GM19438 (cell line): ENCODE data around the gene NANOS3.

Source experiments
- ATAC-seq: cut with Tn5 transposase; IDR thresholded peaks from one replicate; pipeline ENCODE4 v1.9.1; 2021; ENCODE audit warnings: low read depth; ENCODE audit not compliant: unreplicated experiment

NANOS3 gene

GRCh38 chr19:13882836-13883235 is 5.9 kb downstream of the NANOS3 start:
- ATAC-seq, result no peak

DNA sequence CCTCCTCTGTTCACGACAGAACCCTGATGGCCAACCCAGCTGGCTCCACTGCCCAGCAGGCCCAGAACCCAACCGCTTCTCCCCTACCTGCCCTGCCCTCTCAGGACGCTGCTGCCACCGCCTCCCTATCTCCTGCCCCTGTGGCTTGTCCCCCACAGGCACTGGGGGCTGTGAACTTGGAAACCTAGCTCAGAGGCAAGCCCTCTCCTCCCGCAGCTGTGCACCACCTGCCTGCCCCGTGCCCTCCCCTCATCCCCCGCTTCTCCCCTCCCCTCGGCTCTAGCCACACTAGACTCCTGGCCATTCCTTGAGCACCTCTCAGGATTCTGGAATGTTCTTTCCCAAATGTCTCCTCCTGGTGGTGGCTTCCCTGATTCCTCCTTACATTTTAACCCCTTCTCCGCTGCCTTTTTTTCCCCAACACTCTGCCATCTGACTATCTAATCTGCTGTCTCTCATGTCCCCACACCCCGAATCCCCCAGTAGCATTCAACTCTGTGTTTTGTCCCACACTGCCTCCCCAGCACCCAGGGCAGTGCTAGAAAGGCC is 6.7 kb downstream of the NANOS3 start:
- no peak for ATAC-seq

DNA sequence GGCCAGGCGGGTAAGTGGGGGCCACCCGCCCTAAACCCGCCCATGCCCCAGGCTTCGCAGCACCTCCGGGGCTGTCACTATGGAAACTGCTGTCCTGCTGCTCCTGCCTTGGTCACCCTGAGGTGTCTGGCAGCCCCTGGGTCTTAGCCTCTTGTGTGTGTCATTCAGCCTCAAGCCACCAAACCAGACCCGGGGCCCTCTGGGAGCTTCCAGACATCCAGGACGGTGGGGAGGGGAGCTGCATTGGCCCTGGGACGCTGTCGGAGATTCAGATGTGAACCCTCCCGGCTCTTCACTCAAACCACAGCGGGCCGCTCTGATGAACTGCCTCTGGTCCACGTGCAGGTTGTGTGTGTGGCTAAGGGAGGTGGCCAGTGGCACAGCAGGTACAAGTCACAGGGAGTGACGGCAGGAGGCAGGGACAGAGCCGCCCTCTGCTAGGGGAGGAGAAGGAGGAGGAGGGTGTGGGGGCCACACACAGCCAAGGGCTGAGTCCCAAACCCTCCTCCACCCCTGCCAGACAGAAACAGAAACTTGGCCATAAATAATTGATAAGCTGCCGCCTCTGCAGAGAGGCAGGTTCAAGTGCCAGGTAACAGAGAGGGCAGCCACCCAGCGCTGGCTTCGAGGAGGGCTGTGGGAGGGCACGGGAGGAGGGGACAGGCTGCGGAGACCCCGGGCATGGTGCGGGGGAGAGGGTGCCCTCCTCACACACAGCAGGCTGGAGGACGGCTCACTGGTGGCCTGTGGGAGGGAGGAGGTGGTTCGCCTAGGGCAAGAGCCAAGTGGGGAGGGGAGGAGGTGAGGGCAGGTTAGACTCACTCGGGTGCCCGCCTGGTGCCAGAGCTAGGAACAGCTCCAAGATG is 8.0 kb downstream of the NANOS3 start:
- no peak for ATAC-seq

GRCh38 chr19:13885826-13886365 is 9.0 kb downstream of the NANOS3 start:
- ATAC-seq, result no peak

DNA sequence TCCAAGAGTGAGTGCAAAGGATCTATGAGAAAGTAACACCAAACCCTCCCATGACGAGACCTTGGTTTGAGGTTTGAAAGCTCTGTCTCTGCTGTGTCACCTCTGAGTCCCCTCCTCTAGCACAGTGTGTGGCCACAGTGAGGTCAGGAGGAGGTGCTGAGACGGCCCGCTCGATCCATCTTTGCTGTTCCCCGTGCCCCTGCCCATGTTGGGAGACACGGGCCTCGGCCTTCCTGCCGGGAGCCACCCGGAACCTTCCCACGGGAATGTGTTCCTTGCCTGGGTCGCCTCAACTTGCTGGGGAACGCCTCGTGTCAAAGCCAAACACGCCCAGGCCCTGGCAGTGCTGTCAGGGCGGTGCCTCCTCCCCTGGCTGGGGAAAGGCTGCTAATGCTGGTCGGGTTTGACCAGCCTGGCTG is 10.1 kb downstream of the NANOS3 start:
- ATAC-seq, result no peak

DNA sequence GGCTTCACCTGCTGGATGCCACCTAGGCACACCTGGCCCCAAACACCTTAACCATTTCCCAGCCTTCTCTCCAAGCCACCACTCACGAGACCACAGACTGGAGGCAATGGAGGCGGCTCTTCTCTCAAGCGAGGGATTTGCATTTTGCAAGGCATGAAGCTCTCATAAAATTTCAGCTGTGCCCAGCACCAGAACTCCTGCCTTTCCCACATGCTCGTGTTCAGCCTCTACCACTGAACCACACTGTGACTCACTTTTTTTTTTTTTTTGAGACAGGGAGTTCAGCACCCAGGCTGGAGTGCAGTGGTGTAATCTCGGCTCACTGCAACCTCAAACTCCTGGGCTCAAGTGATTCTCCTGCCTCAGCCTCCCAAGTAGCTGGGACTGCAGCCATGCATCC is 10.6 kb downstream of the NANOS3 start:
- no peak for ATAC-seq

DNA sequence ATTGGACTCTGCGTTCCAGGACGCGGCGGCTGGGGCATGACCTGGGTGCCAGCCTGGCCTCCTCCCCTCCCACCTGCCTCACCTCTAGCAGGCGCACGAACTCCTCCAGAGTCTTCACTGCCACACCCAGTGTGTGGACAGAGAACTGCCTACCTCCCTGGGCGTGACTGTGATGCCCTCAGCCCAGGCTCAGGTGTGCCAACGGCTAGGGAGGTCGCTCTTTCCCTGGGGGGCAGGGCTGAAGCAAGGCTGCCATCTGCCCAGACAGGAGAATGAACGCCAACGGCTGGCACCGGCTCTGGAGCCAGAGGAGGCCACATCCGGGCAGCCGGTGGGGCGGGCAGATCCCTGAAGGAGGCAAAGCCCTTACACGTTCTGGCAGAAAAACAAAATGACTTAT is 11.3 kb downstream of the NANOS3 start:
- ATAC-seq, result no peak

DNA sequence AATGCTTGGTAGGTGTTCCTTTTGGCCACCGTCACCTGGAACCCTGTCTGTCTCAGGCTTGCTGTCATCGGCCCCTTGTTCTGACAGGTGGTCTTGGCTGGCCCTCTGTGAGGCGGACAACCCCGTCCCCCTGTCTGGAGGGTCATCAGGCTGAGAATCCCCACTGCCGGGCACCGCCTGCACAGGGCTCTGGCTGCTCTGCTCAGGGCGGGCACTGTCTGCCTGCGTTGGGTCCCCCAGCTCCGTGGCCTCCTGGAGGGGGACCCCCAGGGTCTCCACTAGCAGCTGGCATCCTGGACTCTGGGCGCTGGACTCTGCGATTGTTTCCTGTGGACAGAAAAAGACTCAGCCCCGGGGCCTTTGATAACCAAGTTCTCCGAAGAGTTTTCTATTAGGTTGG is 13.2 kb downstream of the NANOS3 start:
- no peak for ATAC-seq

GRCh38 chr19:13892870-13893269 is 15.9 kb downstream of the NANOS3 start:
- ATAC-seq, result no peak

GRCh38 chr19:13894552-13894951 is 17.6 kb downstream of the NANOS3 start:
- no peak for ATAC-seq

GRCh38 chr19:13896227-13896626 is 19.3 kb downstream of the NANOS3 start:
- no peak for ATAC-seq

DNA sequence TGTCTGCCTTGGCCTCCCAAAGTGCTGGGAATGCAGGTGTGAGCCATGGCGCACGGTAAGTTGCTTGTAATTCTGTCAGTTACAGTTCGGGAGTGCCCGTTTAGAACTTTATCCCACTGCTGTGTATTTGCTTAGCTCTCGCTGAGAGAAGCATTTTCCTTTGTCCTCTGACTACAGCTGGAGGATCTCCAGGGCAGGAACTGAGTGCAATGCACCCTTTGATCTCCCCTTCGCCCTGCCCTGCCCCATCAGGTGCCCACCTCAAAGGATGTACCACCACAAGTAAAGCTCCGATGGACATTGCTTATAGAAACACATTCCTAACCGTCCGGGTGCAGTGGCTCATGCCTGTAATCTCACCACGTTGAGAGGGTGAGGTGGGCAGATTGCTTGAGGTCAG is 22.5 kb downstream of the NANOS3 start:
- ATAC-seq, result no peak

DNA sequence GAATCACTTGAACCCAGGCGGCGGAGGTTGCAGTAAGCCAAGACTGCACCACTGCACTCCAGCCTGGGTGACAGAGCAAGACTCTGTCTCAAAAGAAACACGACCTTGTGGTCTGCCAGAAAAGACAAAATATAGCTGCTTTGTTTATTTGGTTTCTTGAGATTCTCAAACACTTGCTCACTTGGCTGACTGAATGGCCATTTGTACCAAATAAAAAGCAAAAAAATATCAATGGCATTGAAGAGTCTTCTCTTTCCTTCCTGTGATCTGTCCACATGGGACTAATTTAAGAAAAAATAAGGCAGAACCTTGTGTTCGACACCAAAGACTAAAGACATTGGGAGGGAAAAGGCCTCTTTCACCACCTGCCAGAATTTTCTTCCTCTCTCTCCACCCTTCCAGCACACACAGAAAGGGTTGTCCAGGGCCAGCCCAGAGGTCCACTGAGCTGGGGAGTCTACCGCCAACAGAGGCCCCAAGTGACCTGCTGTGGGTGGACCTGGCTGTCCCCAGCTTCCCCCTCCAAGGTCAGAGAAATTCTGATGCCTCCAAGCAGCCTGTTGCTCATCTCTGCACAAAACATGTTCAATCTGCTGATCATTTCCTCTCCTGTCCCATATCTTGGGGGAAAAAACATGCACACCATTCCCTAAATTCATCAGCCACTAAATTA is 23.1 kb downstream of the NANOS3 start:
- ATAC-seq, result no peak

GRCh38 chr19:13902993-13903555 is 26.1 kb downstream of the NANOS3 start:
- ATAC-seq, result no peak

GRCh38 chr19:13905634-13906520 is 28.9 kb downstream of the NANOS3 start, which contains the start of the genes BRME1 and CC2D1A:
BRME1 (minus strand) TSS chr19:13906117; CDS start chr19:13904892, 1,225 bp downstream.
CC2D1A (plus strand) TSS chr19:13906201; CDS start chr19:13906442, 241 bp downstream.
- ATAC-seq, result peak; percentile 89

DNA sequence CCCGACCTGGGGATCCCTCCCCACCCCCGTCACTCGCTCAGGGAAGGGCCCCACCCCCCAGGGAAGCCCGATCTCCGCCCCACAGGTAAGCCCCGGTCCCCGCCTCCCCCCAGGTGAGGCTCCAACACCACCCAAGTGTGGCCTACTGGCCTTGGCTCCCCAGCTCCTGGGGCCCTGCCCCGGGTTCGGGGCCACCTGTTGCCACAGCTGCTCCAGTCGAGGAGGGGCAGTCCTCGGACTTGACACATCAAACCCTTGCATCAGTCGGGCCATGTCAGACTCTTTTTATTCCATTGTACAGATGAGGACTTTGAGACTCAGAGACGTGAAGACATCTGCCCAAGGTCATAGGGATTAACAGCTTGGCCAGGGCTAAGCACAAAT is 29.6 kb downstream of the NANOS3 start:
- ATAC-seq, result no peak

DNA sequence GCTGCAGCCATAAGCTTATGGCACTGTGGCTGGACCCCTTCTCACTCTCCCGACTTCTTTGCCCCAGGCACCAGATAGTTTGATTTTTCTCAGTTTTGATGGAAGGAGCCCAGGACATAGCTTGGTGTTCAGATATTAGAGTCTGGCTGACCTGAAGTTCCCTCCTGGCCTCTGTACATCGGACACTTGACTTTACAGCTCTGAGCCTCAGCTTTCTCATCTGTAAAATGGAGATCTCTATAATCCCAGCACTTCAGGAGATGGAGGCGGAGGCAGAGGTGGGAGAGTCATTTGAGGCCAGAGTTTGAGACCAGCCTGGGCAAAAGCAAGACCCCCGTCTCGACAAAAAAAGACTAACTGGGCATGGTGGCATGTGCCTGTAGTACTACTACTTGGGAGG is 30.0 kb downstream of the NANOS3 start:
- ATAC-seq, result no peak

GRCh38 chr19:13908674-13909073 is 31.7 kb downstream of the NANOS3 start:
- ATAC-seq, result no peak

DNA sequence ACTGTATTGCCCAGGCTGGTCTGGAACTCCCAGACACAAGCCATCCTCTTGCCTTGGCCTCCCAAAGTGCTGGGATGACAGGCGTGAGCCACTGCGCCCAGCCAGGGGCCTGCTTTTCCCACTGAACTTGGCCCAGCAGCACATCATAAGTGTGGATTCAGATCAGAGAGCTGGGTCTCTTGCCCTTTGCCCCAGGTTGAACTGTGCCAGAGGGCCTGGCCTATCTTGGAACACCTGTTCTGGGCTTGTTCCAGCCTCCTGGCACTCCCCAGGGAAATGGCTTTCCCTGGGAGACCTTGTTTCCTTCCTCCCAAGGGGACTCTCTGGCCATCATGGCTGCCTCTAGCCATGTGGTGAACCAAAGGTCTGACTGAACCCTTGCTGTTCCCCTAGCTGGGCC is 32.5 kb downstream of the NANOS3 start:
- no peak for ATAC-seq

DNA sequence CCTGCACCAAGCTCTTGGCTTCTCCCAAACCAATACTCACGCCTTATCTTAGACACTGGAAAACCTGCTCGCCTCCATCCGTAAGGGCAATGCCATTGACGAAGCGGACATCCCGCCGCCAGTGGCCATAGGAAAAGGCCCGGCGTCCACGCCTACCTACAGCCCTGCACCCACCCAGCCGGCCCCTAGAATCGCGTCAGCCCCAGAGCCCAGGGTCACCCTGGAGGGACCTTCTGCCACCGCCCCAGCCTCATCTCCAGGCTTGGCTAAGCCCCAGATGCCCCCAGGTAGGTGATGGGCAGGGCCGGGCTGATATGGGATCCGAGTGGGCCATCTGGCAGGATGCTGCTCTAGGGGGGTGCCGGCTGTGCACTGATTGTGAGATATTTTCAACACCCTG is 36.4 kb downstream of the NANOS3 start:
- no peak for ATAC-seq
